HFFc6 (cell line): ENCODE data around the gene KCNB1. TPM values are rescaled to one million over a fixed set of nuclear protein-coding genes. Genes with fewer than 3 reads are reported as not detected.

Experiments used
- DNase-seq: peaks from one replicate; pipeline ENCODE4 v3.0.0-alpha.2; 2018
- H3K27ac Mint-ChIP-seq: 2 replicates; pipeline ENCODE4 v1.8.0; 2020; ENCODE audit warnings: mild to moderate bottlenecking, mixed read lengths
- H3K27me3 Mint-ChIP-seq: 2 replicates; pipeline ENCODE4 v1.8.0; 2021; ENCODE audit warnings: mild to moderate bottlenecking, moderate library complexity, mixed read lengths; ENCODE audit not compliant: insufficient read depth
- H3K36me3 Mint-ChIP-seq: 2 replicates; pipeline ENCODE4 v1.8.0; 2021; ENCODE audit warnings: low read depth, mixed read lengths
- H3K4me1 Mint-ChIP-seq: 2 replicates; pipeline ENCODE4 v1.8.0; 2020; ENCODE audit warnings: low read depth, mixed read lengths
- H3K4me3 Mint-ChIP-seq: 2 replicates; pipeline ENCODE4 v1.8.0; 2020; ENCODE audit warnings: mild to moderate bottlenecking, moderate library complexity, mixed read lengths
- H3K9me3 Mint-ChIP-seq: 2 replicates; pipeline ENCODE4 v1.8.0; 2020; ENCODE audit warnings: mild to moderate bottlenecking, mixed read lengths
- total RNA-seq, 6 experiments: library from RNA; stranded (reverse); fragmentation: NEBNext Ultra II Directional; extraction: Animal tissue kit (Norgen Biotek cat#: 25700); gene quantifications; 2 replicates in 1 of 6; 3 replicates in 5 of 6; pipeline ENCODE4 v1.2.3, GENCODE V29; 2021
- TF ChIP-seq, protein P1 (sequence below): fragments of 200-600 bp; sonication (generic); IDR thresholded peaks from 2 replicates; pipeline ENCODE4 v1.5.0; 2021; ENCODE audit warnings: antibody characterized with exemption, mild to moderate bottlenecking

The KCNB1 gene
- total RNA-seq, 6 experiments from 2014 or later = 0.05 to 1.2 (median 0.20) TPM

DNA sequence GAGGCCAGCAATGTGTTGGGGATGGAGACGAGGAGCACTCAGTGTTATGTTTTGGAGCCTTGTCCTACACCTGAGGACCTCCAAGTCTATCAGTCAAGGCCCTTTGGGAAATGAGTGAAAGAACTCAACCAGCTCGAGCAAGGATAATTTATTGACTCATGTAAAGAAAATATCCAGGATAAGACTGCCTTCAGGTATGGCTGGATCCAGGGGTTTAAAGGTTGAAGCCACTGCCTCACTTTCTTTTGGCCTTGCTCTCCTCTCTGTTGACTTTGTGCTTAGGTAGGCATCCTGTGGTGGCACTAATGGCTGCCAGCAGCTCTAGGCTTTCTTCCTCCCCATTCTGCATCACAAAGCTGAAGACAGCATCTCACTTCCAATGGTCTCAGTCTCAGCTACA, 138.3 kb downstream of the KCNB1 start:
- no peak for DNase-seq
- H3K27ac Mint-ChIP-seq = no peak overlapping the region
- no peaks in the 10 kb centered on the region for H3K36me3 Mint-ChIP-seq
- peaks cover 60% of the 10 kb centered on the region for H3K4me1 Mint-ChIP-seq
- H3K27me3 Mint-ChIP-seq = peaks cover 3% of the 10 kb centered on the region; the same call in 1 of the 2 replicates
- no peaks in the 10 kb centered on the region for H3K9me3 Mint-ChIP-seq
- no peak overlapping the region for H3K4me3 Mint-ChIP-seq
- TF ChIP-seq, protein P1, sequence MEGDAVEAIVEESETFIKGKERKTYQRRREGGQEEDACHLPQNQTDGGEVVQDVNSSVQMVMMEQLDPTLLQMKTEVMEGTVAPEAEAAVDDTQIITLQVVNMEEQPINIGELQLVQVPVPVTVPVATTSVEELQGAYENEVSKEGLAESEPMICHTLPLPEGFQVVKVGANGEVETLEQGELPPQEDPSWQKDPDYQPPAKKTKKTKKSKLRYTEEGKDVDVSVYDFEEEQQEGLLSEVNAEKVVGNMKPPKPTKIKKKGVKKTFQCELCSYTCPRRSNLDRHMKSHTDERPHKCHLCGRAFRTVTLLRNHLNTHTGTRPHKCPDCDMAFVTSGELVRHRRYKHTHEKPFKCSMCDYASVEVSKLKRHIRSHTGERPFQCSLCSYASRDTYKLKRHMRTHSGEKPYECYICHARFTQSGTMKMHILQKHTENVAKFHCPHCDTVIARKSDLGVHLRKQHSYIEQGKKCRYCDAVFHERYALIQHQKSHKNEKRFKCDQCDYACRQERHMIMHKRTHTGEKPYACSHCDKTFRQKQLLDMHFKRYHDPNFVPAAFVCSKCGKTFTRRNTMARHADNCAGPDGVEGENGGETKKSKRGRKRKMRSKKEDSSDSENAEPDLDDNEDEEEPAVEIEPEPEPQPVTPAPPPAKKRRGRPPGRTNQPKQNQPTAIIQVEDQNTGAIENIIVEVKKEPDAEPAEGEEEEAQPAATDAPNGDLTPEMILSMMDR = no peak

DNA sequence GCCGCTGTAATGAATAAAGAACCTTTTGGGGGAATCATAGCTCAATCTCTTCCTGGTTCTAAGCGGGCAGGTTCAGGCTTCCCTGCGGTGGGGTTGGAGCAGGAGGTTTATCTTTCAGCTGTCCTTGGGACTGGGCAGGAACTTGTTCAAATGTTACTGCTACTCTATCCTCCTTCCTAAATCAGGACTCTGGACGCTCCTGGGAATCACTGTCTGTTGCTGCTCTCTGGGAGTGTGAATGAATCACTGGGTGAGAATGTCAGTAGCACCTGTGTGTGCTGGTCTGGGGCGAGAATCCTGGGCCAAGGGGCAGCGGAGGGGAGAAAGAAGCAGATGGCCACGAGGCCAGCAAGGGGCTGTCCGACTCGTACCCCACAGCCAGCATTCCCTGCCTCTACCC, 139.2 kb downstream of the KCNB1 start:
- Mint-ChIP-seq H3K36me3 (no peaks in the 10 kb centered on the region), H3K9me3 (no peaks in the 10 kb centered on the region), H3K4me1 (peaks cover 60% of the 10 kb centered on the region), H3K27ac (peak overlapping the region; percentile 30; the same call in 1 of the 2 replicates), H3K27me3 (peaks cover 3% of the 10 kb centered on the region; the same call in 1 of the 2 replicates), H3K4me3 (no peak overlapping the region)
- TF ChIP-seq, protein P1 = no peak
- DNase-seq = no peak

DNA sequence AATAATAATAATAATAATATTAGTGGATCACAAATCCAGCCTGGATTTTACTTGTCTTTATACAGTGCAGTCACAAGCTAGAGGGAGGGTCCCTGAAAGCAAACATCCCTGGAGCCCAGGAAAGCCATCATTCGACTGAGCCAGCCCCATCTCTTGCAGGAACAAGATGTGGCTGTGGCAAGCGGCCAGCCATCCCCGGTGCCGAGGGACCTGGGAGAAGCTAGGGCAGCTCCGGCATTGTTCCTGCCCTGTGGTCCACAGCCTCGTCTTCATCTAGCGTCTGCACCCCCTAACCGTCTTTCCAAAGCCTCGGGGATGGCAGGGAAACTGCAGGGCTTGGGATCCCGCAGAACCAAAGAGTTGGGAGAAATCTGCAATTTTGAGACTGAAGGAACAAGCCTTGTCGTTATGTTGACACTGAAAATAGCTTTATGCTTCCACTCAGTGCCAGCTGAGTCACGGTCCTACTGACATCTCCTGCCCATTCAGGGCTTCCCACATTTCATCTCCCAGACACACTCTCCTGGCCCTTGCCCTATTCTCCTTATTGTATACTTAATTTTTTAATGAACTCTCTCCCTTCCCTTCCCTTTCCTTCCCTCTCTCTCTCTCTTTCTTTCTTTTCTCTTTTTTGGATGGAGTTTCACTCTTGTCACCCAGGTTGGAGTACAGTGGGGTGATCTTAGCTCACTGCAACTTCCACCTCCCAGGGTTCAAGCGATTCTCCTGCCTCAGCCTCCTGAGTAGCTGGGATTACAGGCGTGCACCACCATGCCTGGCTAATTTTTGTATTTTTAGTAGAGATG, 142.1 kb downstream of the KCNB1 start:
- peak overlapping the region; percentile 35; the same call in 1 of the 2 replicates for H3K4me3 Mint-ChIP-seq
- peaks cover 36% of the 10 kb centered on the region for H3K4me1 Mint-ChIP-seq
- H3K27ac Mint-ChIP-seq = peak overlapping the region; percentile 59
- peaks cover 5% of the 10 kb centered on the region for H3K27me3 Mint-ChIP-seq
- peak; percentile 30 for DNase-seq
- TF ChIP-seq, protein P1 = no peak
- H3K36me3 Mint-ChIP-seq = no peaks in the 10 kb centered on the region
- H3K9me3 Mint-ChIP-seq = no peaks in the 10 kb centered on the region

DNA sequence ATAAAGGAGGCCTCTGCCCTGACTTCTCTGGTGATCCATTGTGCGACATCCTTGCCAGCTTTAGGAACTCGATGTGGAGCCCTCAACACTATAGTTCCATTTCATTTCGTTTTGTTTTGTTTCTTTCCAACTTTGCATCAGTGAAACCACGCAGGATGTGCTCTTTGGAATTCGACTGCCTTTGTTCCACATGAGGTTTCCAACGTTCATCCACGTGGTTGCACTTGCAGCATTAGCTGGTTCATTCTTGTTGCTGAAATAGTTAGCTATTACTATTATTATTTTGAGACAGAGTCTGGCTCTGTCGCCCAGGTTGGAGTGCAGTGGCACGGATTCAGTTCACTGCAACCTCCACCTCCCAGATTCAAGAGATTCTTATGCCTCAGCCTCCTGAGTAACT, 143.3 kb downstream of the KCNB1 start:
- H3K27ac Mint-ChIP-seq = no peak overlapping the region
- TF ChIP-seq, protein P1 = no peak
- peaks cover 3% of the 10 kb centered on the region for H3K27me3 Mint-ChIP-seq
- no peak for DNase-seq
- no peak overlapping the region for H3K4me3 Mint-ChIP-seq
- H3K36me3 Mint-ChIP-seq = no peaks in the 10 kb centered on the region
- peaks cover 24% of the 10 kb centered on the region for H3K4me1 Mint-ChIP-seq
- H3K9me3 Mint-ChIP-seq = no peaks in the 10 kb centered on the region

DNA sequence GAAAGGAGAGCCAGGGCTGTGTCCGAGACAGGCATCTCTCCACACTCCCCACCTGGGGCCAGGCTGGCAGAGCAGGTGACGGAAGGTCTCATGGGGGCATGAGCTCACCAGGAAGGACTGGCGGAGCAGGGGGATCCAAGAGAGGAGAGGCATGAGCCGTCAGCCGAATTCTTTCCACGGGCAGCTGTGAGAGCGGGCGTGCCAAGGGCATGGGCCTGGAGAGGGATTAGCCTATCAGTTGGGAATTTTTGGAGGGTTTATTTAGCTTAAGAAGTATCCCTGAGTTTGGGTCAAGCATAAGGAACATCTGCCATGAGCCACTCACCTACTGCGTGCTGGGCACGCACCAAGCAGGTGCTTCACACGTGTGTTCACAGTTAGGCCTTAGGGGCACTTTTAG, 144.4 kb downstream of the KCNB1 start:
- Mint-ChIP-seq H3K27me3 (peaks cover 5% of the 10 kb centered on the region), H3K27ac (no peak overlapping the region), H3K9me3 (no peaks in the 10 kb centered on the region), H3K4me3 (no peak overlapping the region), H3K36me3 (no peaks in the 10 kb centered on the region), H3K4me1 (peaks cover 13% of the 10 kb centered on the region)
- TF ChIP-seq, protein P1 = no peak
- no peak for DNase-seq
